Activated B cell treated with CpG ODN at 0.5 μM for 24 hours (primary cell): ENCODE data around the gene JAZF1. TPM values are rescaled to one million over a fixed set of nuclear protein-coding genes. Genes with fewer than 3 reads are reported as not detected.
A peak's percentile ranks its signal among the peaks of the same experiment; 100 is the strongest.

Source experiments
- ATAC-seq: fragments of 200-7000 bp; cut with Tn5 transposase; one replicate; pipeline ENCODE4 v1.10.0; 2021; ENCODE audit warnings: low read depth, mild to moderate bottlenecking, moderate library complexity
- CTCF ChIA-PET: fragments of 350-600 bp; sonication (Branson Sonifier 250); formaldehyde crosslinking; loops from one replicate; lab custom pipeline; 2021; ENCODE audit warnings: antibody characterized with exemption; lab: Charles Lee
- POLR2A ChIA-PET: fragments of 350-600 bp; sonication (Branson Sonifier 250); formaldehyde crosslinking; loops from one replicate; lab custom pipeline; 2021; ENCODE audit warnings: antibody characterized with exemption; lab: Charles Lee
- DNase-seq: peaks from one replicate; pipeline ENCODE4 v3.0.0; 2022
- H3K27ac Mint-ChIP-seq: one replicate; pipeline ENCODE4 v1.8.0; 2020; ENCODE audit warnings: mixed read lengths
- H3K27me3 Mint-ChIP-seq: one replicate; pipeline ENCODE4 v1.8.0; 2021; ENCODE audit warnings: mixed read lengths
- H3K36me3 Mint-ChIP-seq: one replicate; pipeline ENCODE4 v1.8.0; 2021; ENCODE audit warnings: low read depth, mixed read lengths
- H3K4me1 Mint-ChIP-seq: one replicate; pipeline ENCODE4 v1.8.0; 2021; ENCODE audit warnings: mixed read lengths
- H3K4me3 Mint-ChIP-seq: one replicate; pipeline ENCODE4 v1.8.0; 2020; ENCODE audit warnings: mild to moderate bottlenecking, mixed read lengths
- H3K9me3 Mint-ChIP-seq: one replicate; pipeline ENCODE4 v1.8.0; 2020; ENCODE audit warnings: mixed read lengths
- CTCF ChIP-seq: fragments of 200-600 bp; IDR thresholded peaks from one replicate; pipeline ENCODE4 v1.8.0; 2022; ENCODE audit warnings: antibody characterized with exemption, mild to moderate bottlenecking
- intact Hi-C: fragments of 100-400 bp; cut with micrococcal nuclease; formaldehyde crosslinking; loops from one replicate; pipeline ENCODE4 v1.15.1; 2024
- total RNA-seq: library from RNA; stranded (reverse); gene quantifications from 2 replicates; pipeline ENCODE4 v1.2.3, GENCODE V29; 2022

Gene JAZF1
- total RNA-seq, 1 donor from 2014 or later = 54.8 TPM

GRCh38 chr7:28166982-28167715 is 13.4 kb downstream of the JAZF1 start:
- H3K4me1 Mint-ChIP-seq = peaks cover 95% of the 10 kb centered on the region
- CTCF ChIA-PET = interaction anchor here (1.2 kb wide), 1 partner anchor 41 kb away, joined by 3 read pairs; no protein-coding TSS in a partner anchor
- POLR2A ChIA-PET = interaction anchor here (1.8 to 6.9 kb wide), 3 partner anchors 9 to 14 kb away, joined by 4 to 81 read pairs (median 10); no protein-coding TSS in a partner anchor
- peak overlapping the region; percentile 11 for H3K4me3 Mint-ChIP-seq
- H3K27me3 Mint-ChIP-seq = no peaks in the 10 kb centered on the region
- H3K9me3 Mint-ChIP-seq = no peaks in the 10 kb centered on the region
- ATAC-seq (no peak), DNase-seq (no peak)
- peak overlapping the region; percentile 63 for H3K27ac Mint-ChIP-seq
- no peak for TF ChIP-seq CTCF
- peaks cover 17% of the 10 kb centered on the region for H3K36me3 Mint-ChIP-seq
- intact Hi-C loops = loop anchor here (5.0 kb wide), 1 partner anchor 245 kb away; the partner anchor contains the start of gene CREB5

GRCh38 chr7:28165961-28166955 is 14.3 kb downstream of the JAZF1 start:
- DNase-seq (no peak), ATAC-seq (no peak)
- H3K4me1 Mint-ChIP-seq = peaks cover 95% of the 10 kb centered on the region
- no peak for TF ChIP-seq CTCF
- ChIA-PET POLR2A (interaction anchor here (0.9 to 6.9 kb wide), 4 partner anchors 8 to 1966 kb away, joined by 3 to 81 read pairs (median 16); no protein-coding TSS in a partner anchor), CTCF (interaction anchor here (1.2 to 1.6 kb wide), 3 partner anchors 12 to 70 kb away, joined by 3 to 4 read pairs (median 3); no protein-coding TSS in a partner anchor)
- peak overlapping the region; percentile 85 for H3K27ac Mint-ChIP-seq
- intact Hi-C loops = loop anchor here (1.0 to 5.0 kb wide), 4 partner anchors 11 to 246 kb away; partner anchors contain the start of gene CREB5
- H3K9me3 Mint-ChIP-seq = no peaks in the 10 kb centered on the region
- H3K36me3 Mint-ChIP-seq = peaks cover 15% of the 10 kb centered on the region
- no peaks in the 10 kb centered on the region for H3K27me3 Mint-ChIP-seq
- peak overlapping the region; percentile 59 for H3K4me3 Mint-ChIP-seq

GRCh38 chr7:28165261-28165660 is 15.3 kb downstream of the JAZF1 start:
- CTCF ChIA-PET = interaction anchor here (0.7 to 1.6 kb wide), 3 partner anchors 11 to 69 kb away, joined by 3 to 4 read pairs (median 3); no protein-coding TSS in a partner anchor

DNA sequence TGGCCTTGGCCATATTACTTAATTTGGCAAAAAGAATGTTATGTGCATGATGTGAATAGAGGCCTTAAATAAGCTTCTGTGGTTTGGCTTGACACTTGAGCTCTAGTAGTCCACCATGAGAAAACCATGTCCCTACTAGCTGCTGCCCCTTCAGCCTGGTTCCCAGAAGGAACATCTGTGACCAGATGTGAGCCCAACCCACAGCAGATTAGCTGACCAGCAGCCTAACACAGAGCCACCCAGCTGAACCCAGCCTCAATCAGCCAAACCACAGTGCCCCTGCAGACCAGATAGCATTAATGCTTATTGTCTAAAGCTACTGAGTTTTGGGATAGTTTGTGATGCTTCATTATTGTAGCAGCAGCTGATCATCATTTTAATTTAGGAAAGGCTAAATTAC is 16.6 kb downstream of the JAZF1 start:
- Mint-ChIP-seq H3K36me3 (peaks cover 18% of the 10 kb centered on the region), H3K9me3 (no peaks in the 10 kb centered on the region), H3K4me3 (no peak overlapping the region), H3K27ac (no peak overlapping the region), H3K4me1 (peaks cover 94% of the 10 kb centered on the region), H3K27me3 (no peaks in the 10 kb centered on the region)
- ATAC-seq (no peak), DNase-seq (no peak)
- POLR2A ChIA-PET = interaction anchor here (0.5 to 6.9 kb wide), 4 partner anchors 11 to 126 kb away, joined by 4 to 81 read pairs (median 9); partner anchors contain the start of gene JAZF1
- CTCF ChIA-PET = interaction anchor here (0.8 to 1.8 kb wide), 3 partner anchors 67 to 106 kb away, joined by 3 to 4 read pairs (median 4); no protein-coding TSS in a partner anchor
- intact Hi-C loops = loop anchor here (2.0 kb wide), 1 partner anchor 15 kb away; no protein-coding TSS in a partner anchor
- no peak for TF ChIP-seq CTCF

More at GRCh38 chr7:28165261-28165660, 15.3 kb downstream of the JAZF1 start:
- Mint-ChIP-seq H3K4me3 (peak overlapping the region; percentile 59), H3K36me3 (peaks cover 12% of the 10 kb centered on the region), H3K4me1 (peaks cover 94% of the 10 kb centered on the region), H3K27me3 (no peaks in the 10 kb centered on the region), H3K27ac (peak overlapping the region; percentile 85), H3K9me3 (no peaks in the 10 kb centered on the region)
- DNase-seq (peak; percentile 34), ATAC-seq (peak; percentile 78)
- no peak for TF ChIP-seq CTCF
- POLR2A ChIA-PET = interaction anchor here (0.6 to 6.9 kb wide), 9 partner anchors 9 to 1965 kb away, joined by 3 to 81 read pairs (median 4); no protein-coding TSS in a partner anchor
- intact Hi-C loops = loop anchor here (1.0 to 5.0 kb wide), 4 partner anchors 10 to 247 kb away; partner anchors contain the start of gene CREB5
